KBM-7 (cell line): ENCODE measurements around the gene ZNF506.
"Not testable (repeated sequence)": the region's sequence is repeated elsewhere in the genome, so short reads cannot be mapped to it uniquely, and the experiment has no call there.

ENCODE experiments used
- DNase-seq: peaks from one replicate; pipeline ENCODE4 v3.0.0-alpha.2; 2015
- in situ Hi-C: fragments of 300-500 bp; cut with MboI; formaldehyde crosslinking; loops from 2 replicates; pipeline ENCODE4 v1.14.3; 2020; ENCODE audit warnings: low sequenced_read_pairs, low pct_unique_long_range_greater_than_20kb, mixed read lengths

The ZNF506 gene

DNA sequence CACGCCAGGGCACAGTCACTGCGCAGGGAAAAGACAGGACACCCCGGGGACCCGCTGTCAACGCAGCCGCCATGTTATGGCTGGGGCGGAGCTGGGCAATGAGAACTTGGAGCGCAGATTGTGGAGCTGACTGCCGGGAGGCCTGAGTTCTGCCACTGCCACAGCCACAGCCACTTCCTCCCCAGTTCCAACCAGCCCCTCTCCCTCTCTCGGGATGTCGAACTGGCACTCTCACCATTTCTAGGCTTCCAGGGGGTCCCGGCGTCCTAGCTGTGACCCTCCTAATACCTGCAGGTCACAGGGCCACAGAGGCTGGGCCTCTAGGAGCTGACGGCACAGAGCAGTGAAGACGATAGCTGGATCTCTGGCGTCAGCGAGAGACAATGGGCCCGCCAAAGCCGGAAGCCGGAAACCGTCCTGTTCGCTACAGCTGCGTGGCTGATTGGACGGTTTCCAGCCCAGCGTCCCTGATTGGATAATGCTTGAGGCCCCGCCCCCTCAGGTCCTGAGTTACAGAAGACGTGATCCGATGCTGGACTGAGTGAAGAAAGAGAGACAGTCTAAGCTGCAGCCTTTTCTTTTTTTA, at the start of gene ZNF506:
Gene ZNF506, minus strand, starts transcription at position 385 of the 586 bp plus-strand sequence. Its CDS starts 147 bp downstream, at position 238.
- peak; percentile 96 for DNase-seq
- in situ Hi-C loops = no loop called here

- DNase-seq, in situ Hi-C loops: not testable (repeated sequence)
Measured at GRCh38 chr19:19870086-19870485, 48.5 kb upstream of the ZNF506 start.

DNA sequence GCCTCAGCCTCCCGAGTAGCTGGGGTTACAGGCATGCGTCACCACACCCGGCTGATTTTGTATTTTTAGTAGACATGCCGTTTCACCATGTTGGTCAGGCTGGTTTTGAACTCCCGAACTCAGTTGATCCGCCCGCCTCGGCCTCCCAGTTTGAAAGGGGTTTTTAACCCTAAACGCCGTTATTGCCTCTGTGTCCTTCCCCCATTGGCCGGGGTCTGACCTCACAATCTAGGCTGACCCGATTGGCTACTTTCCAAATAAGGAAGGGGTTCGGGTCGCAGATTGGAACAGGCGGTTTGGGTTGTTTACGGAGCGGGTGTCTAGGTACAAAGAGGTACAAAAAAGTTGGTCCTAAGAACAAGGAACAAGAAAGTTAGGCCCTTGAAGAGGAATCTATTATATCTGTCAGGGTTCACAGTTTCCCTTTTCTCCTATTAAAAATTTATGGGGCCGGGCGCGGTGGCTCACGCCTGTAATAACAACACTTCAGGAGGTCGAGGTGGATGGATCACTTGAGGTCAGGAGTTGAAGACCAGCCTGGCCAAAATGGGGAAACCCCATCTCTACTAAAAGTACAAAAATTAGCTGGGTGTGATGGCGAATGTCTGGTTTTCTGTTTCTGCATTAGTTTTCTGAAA, 45.2 kb upstream of the ZNF506 start:
- in situ Hi-C loops = no loop called here
- no peak for DNase-seq

GRCh38 chr19:19865750-19866610, 44.4 kb upstream of the ZNF506 start, which contains the start of gene ZNF253:
ZNF253 (plus strand) TSS chr19:19865882; CDS start chr19:19865997, 115 bp downstream.
- in situ Hi-C loops = no loop called here
- DNase-seq = no peak

GRCh38 chr19:19860756-19861390, 39.3 kb upstream of the ZNF506 start:
- DNase-seq = no peak
- in situ Hi-C loops = no loop called here

DNA sequence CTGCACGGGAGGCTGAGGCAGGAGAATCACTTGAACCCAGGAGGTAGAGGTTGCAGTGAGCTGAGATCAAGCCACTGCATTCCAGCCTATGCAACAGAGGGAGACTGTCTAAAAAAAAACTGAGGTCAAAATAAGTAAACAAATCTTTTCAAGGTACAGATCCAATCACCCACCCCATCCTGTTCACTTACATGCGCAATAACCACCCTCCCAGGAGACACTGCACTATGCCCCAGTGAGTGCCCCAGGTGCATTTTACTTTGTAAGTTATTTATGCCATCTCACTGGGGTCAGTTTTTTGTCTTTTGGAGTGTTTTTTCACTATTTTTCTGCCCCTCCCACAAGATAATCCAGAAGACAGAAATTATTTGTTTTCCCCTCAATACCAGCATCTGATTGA, 37.2 kb upstream of the ZNF506 start:
- no peak for DNase-seq
- in situ Hi-C loops = no loop called here

- in situ Hi-C loops = not testable (repeated sequence)
- peak; percentile 62 for DNase-seq
Measured at GRCh38 chr19:19851740-19852139, 30.2 kb upstream of the ZNF506 start.

DNA sequence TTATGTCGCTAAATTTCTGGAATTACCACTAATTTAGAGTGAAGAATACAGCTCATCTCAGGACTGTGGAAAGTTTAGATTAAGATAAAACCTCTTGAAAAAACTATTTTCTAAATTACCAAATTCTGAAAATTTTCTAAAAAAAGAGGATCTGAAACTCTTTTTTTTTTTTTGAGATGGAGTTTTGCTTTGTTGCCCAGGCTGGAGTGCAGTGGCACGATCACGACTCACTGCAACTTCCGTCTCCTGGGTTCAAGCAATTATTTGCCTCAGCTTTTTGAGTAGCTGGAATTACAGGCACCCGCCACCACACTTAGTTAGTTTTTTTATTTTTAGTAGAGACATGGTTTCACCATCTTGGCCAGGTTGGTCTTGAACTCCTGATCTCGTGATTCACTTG, 27.5 kb upstream of the ZNF506 start:
- in situ Hi-C loops = no loop called here
- no peak for DNase-seq

DNA sequence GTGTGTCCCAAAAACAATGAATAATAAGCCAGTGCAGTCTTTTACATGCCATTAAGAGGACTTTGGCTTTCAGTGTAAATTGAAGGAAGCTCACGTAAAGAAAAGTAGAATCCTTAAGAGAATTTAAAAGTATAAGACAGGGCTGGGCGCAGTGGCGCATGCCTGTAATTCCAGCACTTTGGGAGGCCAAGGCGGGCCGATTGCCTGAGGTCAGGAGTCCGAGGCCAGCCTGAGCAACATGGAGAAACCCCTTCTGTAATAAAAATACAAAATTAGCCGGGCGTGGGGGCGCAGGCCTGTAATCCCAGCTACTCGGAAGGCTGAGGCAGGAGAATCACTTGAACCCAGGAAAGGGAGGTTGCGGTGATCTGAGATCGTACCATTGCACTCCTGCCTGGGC, 26.2 kb upstream of the ZNF506 start:
- in situ Hi-C loops = no loop called here
- no peak for DNase-seq

DNA sequence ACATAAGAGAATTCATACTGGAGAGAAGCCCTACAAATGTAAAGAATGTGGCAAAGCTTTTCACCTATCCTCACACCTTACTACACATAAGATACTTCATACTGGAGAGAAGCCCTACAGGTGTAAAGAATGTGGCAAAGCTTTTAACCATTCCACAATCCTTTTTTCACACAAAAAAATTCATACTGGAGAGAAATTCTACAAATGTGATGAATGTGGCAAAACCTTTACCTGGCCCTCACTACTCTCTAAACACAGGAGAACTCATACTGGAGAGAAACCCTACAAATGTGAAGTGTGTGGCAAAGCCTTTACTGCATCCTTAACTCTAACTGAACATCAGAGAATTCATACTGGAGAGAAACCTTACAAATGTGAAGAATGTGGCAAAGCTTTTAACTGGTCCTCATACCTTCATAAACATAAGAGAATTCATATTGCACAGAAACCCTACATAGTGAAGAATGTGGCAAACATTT, 14.0 kb upstream of the ZNF506 start:
- in situ Hi-C loops = no loop called here
- DNase-seq = no peak

DNA sequence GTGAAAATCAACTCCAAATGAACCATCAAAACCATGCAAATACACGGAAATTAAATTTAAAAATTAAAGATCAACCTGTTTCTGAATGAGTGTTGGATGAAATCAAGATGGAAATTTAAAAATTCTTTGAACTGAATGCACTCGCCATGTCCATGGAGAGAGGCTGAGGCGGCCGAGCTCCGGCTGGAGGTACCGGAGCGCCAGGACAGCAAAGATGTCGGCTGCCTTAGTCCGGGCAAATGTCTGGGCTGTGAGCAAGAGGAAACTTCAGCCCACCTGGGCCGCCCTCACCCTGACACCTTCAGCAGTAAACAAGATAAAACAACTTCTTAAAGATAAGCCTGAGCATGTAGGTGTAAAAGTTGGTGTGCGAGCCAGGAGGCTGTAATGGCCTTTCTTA, 5.3 kb upstream of the ZNF506 start:
- no peak for DNase-seq
- in situ Hi-C loops = no loop called here

DNA sequence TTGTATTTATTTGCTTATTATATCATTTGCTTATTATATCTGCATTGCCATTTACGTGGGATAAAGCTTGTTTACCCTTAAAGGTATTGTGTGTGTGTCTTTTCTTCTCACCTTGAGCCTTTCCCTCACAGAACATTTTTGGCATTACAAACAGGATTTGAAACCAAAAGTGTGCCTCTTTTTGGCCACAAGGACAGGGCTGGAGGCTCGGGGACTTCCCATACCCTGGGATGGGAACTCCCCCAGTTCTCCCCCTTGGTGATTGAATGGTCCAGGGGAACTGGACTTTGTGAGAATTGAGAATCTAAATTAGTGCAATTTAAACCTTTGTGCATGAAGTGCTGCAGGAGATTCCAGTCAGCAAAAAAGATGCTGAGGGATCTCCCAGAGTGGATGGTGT, 2.4 kb upstream of the ZNF506 start:
- no peak for DNase-seq
- in situ Hi-C loops = no loop called here

DNA sequence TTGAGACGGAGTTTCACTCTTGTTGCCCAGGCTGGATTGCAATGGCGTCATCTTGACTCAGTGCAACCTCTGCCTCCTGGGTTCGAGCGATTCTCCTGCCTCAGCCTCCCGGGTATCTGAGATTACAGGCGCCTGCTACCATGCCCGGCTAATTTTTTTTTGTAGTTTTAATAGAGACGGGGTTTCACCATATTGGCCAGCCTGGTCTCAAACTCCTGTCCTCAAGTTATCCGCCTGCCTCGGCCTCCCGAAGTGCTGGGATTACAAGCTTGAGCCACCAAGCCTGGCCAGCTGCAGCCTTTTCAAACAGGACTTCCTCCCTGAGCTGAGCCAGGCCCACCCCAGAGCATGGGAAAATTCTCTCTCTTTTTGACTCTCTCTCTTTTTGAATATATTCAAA, 426 bp upstream of the ZNF506 start:
- in situ Hi-C loops, DNase-seq: not testable (repeated sequence)

DNA sequence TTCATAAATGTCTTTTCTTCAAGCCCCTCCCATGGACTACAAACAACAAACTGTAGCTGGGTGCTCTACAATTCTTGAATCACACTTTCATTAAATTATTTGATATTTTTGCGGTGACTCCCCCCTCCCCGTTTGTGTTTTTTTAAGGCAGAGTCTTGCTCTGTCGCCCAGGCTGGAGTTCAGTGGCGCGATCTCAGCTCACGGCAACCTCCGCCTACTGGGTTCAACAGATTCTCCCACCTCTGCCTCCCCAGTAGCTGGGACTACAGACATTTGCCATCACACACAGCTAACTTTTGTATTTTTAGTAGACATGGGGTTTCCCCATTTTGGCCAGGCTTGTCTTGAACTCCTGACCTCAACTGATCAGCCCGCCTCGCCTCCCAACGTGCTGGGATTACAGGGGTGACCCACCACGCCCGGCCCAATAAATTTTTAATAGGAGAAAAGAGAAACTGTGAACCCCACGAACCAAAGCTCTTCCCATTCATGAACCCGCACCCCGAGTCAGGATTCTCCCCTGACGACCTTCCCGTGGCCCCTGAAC, 703 bp downstream of the ZNF506 start:
- no peak for DNase-seq
- in situ Hi-C loops = no loop called here

DNA sequence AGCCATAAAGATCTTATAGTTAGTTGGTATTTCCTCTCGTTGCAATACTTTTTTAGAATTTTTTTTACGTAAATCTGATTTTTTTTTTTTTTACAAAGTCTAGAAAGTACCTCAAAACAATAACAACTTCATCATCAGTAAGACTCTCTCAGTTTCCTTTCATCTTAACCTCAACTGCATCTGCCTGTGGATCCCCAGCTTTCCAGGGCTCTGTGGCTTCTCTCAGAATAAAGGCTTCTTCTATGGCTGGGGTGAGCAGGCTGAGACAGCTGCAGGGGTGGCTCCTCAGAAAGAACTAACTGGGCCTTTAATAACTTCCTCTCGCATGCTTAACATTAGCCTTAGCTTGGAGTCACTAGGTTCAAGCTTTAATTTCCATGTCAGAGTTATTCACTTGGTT, 4.2 kb downstream of the ZNF506 start:
- in situ Hi-C loops = no loop called here
- no peak for DNase-seq

- no peak for DNase-seq
- in situ Hi-C loops = no loop called here
Measured at GRCh38 chr19:19816679-19817078, 4.9 kb downstream of the ZNF506 start.

DNA sequence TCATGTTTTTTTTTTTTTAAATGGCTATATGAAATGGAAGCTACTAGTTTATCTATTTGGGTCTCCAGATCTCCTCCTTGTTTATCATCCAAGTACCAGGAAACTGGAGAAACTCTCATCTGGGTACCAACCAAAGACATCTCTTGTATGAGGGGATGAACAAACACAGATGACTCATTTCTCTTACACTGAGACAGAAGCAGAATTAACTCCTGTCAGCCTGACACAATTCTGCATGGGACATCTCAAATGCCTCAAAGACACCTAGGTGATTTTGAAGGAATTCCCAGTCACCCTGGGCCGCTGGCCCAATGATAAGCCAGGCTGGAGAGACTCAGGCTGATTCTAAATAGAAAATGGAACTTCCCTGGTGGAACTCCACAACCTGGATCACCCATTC, 9.6 kb downstream of the ZNF506 start:
- DNase-seq, in situ Hi-C loops: not testable (repeated sequence)

GRCh38 chr19:19805480-19805879, 16.1 kb downstream of the ZNF506 start:
- no peak for DNase-seq
- in situ Hi-C loops = no loop called here

DNA sequence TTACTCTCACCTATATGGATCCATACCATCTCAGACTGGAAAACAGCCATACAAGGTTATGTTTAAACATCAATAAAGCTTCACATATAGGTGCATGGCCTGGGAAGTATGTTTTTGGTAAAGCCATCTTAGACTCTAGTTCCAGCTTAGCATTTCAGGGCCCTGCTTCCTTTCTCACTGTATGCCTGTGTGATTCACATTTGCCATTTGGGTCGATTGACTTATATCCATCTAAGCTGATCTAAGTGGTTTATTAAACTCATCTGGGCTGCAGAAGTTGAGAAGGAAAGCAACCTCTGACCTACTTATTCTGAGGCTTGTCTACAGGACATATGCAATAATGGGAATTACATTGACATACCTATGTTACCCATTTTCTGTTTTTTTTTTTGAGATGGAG, 33.5 kb downstream of the ZNF506 start:
- in situ Hi-C loops = no loop called here
- no peak for DNase-seq
